ENCODE results near the gene C17orf107. TPM values are rescaled to one million over a fixed set of nuclear protein-coding genes. Genes with fewer than 3 reads are reported as not detected.

Gene C17orf107
- total and polyA plus RNA-seq, 2 of the 13 experiments (the other 11 are each of a cell fraction or from before 2014, with no cell fraction given) = 0.20 to 0.59 TPM

DNA sequence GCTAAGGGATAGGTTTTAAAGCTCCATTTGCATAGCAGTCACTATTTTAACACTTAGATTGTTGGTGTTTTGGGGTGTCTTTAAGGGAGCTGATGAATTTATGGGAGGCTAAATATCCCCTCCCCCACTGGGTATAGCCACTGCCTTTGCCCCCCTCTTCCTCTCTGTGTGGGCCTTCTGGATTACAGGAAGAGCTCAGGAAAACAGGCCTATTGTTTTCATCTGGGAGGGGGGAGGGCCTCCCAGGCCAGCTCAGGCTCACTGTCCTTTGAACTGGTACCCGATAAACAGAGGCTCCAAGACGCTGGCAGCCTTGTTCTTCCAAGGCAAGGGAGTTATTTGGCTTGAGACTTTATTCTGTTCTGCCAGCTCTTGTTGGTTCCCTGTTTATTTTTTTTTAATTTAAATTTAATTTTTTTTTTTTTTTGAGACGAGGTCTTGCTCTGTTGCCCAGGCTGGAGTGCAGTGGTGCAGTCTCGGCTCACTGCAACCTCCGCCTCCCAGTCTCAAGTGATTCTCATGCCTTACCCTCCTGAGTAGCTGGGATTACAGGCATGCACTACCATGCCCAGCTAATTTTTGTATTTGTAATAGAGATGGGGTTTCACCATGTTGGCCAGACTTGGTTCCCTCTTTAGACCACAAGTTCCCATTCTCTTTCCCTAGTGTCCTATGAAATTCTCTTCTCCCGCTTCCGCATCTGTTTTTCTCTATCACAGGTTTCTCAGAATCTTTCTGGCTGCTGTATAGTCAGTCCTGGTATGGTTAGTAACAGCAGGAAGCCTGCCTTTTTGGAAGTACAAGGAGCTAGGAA lies 41.1 kb upstream of the C17orf107 start (continued):
- TF ChIP-seq, protein P1, sequence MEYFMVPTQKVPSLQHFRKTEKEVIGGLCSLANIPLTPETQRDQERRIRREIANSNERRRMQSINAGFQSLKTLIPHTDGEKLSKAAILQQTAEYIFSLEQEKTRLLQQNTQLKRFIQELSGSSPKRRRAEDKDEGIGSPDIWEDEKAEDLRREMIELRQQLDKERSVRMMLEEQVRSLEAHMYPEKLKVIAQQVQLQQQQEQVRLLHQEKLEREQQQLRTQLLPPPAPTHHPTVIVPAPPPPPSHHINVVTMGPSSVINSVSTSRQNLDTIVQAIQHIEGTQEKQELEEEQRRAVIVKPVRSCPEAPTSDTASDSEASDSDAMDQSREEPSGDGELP (IDR thresholded peaks at IDR 0.05; ENCODE audit: borderline replicate concordance, low read depth) = peak; percentile 52; the same call in 1 of the 2 replicates

GRCh38 chr17:4858882-4859260 lies 40.5 kb upstream of the C17orf107 start:
- Histone ChIP-seq H3K9ac (ENCODE audit: insufficient read depth, low read depth, low read length) (peak overlapping the region; percentile 36; the same call in 1 of the 2 replicates), H3K27me3 (ENCODE audit: control insufficient read depth in 1 of 2, insufficient read depth in 2 of 2, low read length in 2 of 2) (no peaks in the 10 kb centered on the region), H3K9me3 (ENCODE audit: low read length) (no peaks in the 10 kb centered on the region), H3K4me2 (ENCODE audit: low read depth, low read length) (peak overlapping the region; percentile 46), H3K36me3 (replicated peaks in 1 of 2; ENCODE audit: control insufficient read depth in 1 of 2, insufficient read depth in 2 of 2, low read length in 2 of 2) (peaks cover 11 to 40% of the 10 kb centered on the region in 2 experiments), H2AFZ (ENCODE audit: low read length) (no peak overlapping the region), H3K4me1 (ENCODE audit: insufficient read depth, low read length) (peaks cover 66% of the 10 kb centered on the region), H3K4me3 (replicated peaks in 1 of 3; ENCODE audit: insufficient read depth in 1 of 3, low read depth in 2 of 3, low read length in 3 of 3) (no peak overlapping the region), H4K20me1 (ENCODE audit: insufficient read depth, low read length) (no peaks in the 10 kb centered on the region), H3K79me2 (ENCODE audit: insufficient read depth, low read length) (peaks cover 50% of the 10 kb centered on the region), H3K27ac (ENCODE audit: extremely low read length, insufficient read depth, low read length) (peak overlapping the region; percentile 51)
- no peak for TF ChIP-seq ZNF441 (CRISPR knock-in tag; IDR thresholded peaks at IDR 0.05; ENCODE audit: borderline replicate concordance)
- TF ChIP-seq FOXP1 (IDR thresholded peaks at IDR 0.05) = no peak
- TF ChIP-seq FOXP1 (CRISPR knock-in tag; IDR thresholded peaks at IDR 0.05) = no peak
- TF ChIP-seq, protein P2, sequence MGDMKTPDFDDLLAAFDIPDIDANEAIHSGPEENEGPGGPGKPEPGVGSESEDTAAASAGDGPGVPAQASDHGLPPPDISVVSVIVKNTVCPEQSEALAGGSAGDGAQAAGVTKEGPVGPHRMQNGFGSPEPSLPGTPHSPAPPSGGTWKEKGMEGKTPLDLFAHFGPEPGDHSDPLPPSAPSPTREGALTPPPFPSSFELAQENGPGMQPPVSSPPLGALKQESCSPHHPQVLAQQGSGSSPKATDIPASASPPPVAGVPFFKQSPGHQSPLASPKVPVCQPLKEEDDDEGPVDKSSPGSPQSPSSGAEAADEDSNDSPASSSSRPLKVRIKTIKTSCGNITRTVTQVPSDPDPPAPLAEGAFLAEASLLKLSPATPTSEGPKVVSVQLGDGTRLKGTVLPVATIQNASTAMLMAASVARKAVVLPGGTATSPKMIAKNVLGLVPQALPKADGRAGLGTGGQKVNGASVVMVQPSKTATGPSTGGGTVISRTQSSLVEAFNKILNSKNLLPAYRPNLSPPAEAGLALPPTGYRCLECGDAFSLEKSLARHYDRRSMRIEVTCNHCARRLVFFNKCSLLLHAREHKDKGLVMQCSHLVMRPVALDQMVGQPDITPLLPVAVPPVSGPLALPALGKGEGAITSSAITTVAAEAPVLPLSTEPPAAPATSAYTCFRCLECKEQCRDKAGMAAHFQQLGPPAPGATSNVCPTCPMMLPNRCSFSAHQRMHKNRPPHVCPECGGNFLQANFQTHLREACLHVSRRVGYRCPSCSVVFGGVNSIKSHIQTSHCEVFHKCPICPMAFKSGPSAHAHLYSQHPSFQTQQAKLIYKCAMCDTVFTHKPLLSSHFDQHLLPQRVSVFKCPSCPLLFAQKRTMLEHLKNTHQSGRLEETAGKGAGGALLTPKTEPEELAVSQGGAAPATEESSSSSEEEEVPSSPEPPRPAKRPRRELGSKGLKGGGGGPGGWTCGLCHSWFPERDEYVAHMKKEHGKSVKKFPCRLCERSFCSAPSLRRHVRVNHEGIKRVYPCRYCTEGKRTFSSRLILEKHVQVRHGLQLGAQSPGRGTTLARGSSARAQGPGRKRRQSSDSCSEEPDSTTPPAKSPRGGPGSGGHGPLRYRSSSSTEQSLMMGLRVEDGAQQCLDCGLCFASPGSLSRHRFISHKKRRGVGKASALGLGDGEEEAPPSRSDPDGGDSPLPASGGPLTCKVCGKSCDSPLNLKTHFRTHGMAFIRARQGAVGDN (CRISPR knock-in tag; IDR thresholded peaks at IDR 0.05) = peak; percentile 46; the same call in 1 of the 2 replicates
- TF ChIP-seq ZNF790 (CRISPR knock-in tag; IDR thresholded peaks at IDR 0.05; ENCODE audit: borderline replicate concordance) = no peak
- DNase-seq (ENCODE audit: low spot score) (no peak), ATAC-seq (no peak), FAIRE-seq (no peak)
- BruUV-seq (replicated peaks) = no TSS peak
- POLR2A ChIA-PET = interaction anchor here (1.0 to 2.0 kb wide), 6 partner anchors 12 to 150 kb away, joined by 3 to 12 read pairs (median 8); partner anchors contain the start of genes GLTPD2, RNF167 and SLC25A11
- intact Hi-C loops (cut with micrococcal nuclease; ENCODE audit: unreplicated experiment) = no loop called here
- in situ Hi-C loops (cut with HindIII; ENCODE audit: extremely low pct_ligation_motif_present, low pct_unique_long_range_greater_than_20kb) = no loop called here
- CTCF ChIA-PET (ENCODE audit: low intra/inter-chr PET ratio, low total read pairs) = no interaction called here
- 34% methylated on average over 3 of the region's 5 CpGs for WGBS (ENCODE audit: low lambda C conversion rate)

Measured in HepG2 (cell line).